ENCODE measurements around the gene WDR91.

GRCh38 chr7:135248546-135248945, 37.2 kb upstream of the WDR91 start:
- TF ChIP-seq TAF1 (IDR thresholded peaks at IDR 0.05; ENCODE audit: low read depth), result no peak
- no peak for TF ChIP-seq EGR1 (IDR thresholded peaks at IDR 0.05)
- TF ChIP-seq FOXM1 (IDR thresholded peaks at IDR 0.05; ENCODE audit: borderline replicate concordance, low read depth), result no peak
